LNCAP (cell line): Measurements from ENCODE around the gene IL1RAPL2.

ENCODE experiments used
- CTCF ChIP-seq: fragments of 450-650 bp; IDR thresholded peaks from 2 replicates; pipeline ENCODE4 v1.5.1; 2017; ENCODE audit warnings: mild to moderate bottlenecking

The IL1RAPL2 gene

GRCh38 chrX:105745863-105746262, 1179.9 kb downstream of the IL1RAPL2 start:
- no peak for TF ChIP-seq CTCF

DNA sequence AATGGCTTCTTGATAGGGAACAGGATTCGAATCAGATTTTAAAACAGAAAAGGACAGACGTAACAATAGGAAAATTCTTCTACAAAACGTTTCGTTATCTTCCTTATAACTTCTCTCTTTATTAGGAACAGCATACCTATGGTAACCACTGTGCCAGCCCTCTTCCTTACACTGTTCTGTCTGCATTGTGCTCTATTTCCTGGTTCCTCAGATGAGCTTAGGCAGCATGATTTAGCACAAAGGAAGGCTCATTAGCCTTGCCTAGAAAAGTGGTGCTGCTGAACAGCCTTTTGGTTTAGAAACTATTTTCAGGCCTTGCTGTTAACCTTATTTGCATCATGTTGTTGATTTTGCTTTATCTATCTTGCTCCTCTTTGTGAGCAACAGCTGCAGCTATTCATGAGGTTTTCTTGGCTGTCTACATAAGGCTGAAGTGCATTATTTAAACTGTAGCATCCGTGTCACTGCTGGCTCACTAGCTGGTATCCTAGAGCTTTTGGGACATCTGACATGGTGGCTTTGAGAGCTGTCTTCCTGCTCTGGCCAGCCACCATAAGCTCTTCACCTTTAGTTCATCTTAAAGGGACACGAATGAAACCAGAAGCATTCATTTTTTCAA, 1186.4 kb downstream of the IL1RAPL2 start:
- no peak for TF ChIP-seq CTCF

DNA sequence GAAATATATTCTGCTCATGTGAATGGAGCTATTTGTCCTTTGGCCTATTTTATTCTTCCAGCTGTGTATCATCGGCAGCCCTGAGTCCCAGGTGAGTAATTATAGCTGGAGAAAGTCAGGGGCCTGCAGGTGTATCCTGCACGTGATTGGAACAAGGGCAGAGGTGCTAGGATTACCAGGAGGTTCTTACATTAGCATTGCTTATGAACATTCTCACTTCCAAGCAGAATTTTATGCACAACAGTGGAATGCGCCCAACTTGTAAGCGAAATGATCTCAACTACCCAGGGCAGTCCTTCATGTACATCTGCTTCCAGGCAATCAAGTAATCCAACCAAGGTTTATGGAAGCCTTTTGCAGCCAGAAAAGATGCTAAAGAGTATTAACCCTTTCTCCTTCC, 1187.4 kb downstream of the IL1RAPL2 start:
- TF ChIP-seq CTCF: no peak

- no peak for TF ChIP-seq CTCF
Observed at GRCh38 chrX:105754286-105754964, 1188.4 kb downstream of the IL1RAPL2 start.

GRCh38 chrX:105755109-105755508, 1189.1 kb downstream of the IL1RAPL2 start:
- TF ChIP-seq CTCF: no peak

- no peak for TF ChIP-seq CTCF
Observed at GRCh38 chrX:105758754-105759153, 1192.8 kb downstream of the IL1RAPL2 start.

DNA sequence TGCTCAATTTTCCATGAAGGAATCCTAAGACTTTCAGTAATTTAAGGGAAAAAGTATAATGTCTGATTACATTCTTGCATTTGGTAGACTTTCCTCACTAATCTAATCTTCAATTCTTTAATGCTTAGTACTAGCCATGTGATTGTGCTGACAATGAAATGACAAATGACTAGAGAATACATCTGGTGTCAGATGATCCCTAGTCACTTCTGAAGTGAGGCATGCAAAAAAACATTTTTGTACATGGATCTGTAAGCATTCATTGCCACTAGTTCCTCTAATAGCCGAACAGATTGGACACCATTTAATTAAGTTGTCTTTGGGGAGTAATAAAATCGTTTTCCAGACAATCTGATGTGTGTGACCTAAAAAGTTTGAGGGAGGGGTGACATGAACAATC, 1193.6 kb downstream of the IL1RAPL2 start:
- TF ChIP-seq CTCF: no peak
